CD8-positive, alpha-beta memory T cell (primary cell): ENCODE data around the gene GABBR2. TPM values are rescaled to one million over a fixed set of nuclear protein-coding genes. Genes with fewer than 3 reads are reported as not detected.

Experiments
- CTCF ChIA-PET: fragments of 350-600 bp; sonication (Branson Sonifier 250); formaldehyde crosslinking; loops from one replicate; lab custom pipeline; 2021; ENCODE audit warnings: antibody characterized with exemption; lab: Charles Lee
- POLR2A ChIA-PET: fragments of 350-600 bp; sonication (Branson Sonifier 250); formaldehyde crosslinking; loops from one replicate; lab custom pipeline; 2021; ENCODE audit warnings: antibody characterized with exemption; lab: Charles Lee
- DNase-seq, 5 donors: peaks; one replicate each; pipeline versions ENCODE4 v3.0.0 to v3.0.0-alpha.2; 2020 to 2022; ENCODE audit warnings: mixed read lengths in 1 of 5
- H3K27ac ChIP-seq: one replicate; pipeline ENCODE4 v1.7.0; 2013; ENCODE audit warnings: low read depth, mild to moderate bottlenecking, low read length, moderate library complexity
- H3K27me3 ChIP-seq: 2 replicates; pipeline ENCODE4 v1.7.0; 2013; ENCODE audit warnings: low read length, mild to moderate bottlenecking; ENCODE audit not compliant: insufficient read depth, poor library complexity, severe bottlenecking
- H3K36me3 ChIP-seq: 2 replicates; pipeline ENCODE4 v1.7.0; 2013; ENCODE audit warnings: mild to moderate bottlenecking, low read length, moderate library complexity; ENCODE audit not compliant: insufficient read depth
- H3K4me1 ChIP-seq: 2 replicates; pipeline ENCODE4 v1.7.0; 2013; ENCODE audit warnings: mild to moderate bottlenecking, low read length, moderate library complexity; ENCODE audit not compliant: insufficient read depth
- H3K4me3 ChIP-seq: 2 replicates; pipeline ENCODE4 v1.7.0; 2013; ENCODE audit warnings: mild to moderate bottlenecking, low read length
- H3K9me3 ChIP-seq: 2 replicates; pipeline ENCODE4 v1.7.0; 2013; ENCODE audit warnings: mild to moderate bottlenecking, low read length
- H3K27ac Mint-ChIP-seq, 8 donors: one replicate each; pipeline ENCODE4 v1.8.0; 2020 to 2021; ENCODE audit warnings: mixed read lengths in 8 of 8, mild to moderate bottlenecking in 6 of 8, inconsistent platforms in 3 of 8, moderate library complexity in 3 of 8
- H3K27me3 Mint-ChIP-seq, 2 donors: one replicate each; pipeline ENCODE4 v1.8.0; 2020 to 2021; ENCODE audit warnings: mixed read lengths in 2 of 2, mild to moderate bottlenecking in 1 of 2, moderate library complexity in 1 of 2
- H3K36me3 Mint-ChIP-seq, 3 donors: one replicate each; pipeline ENCODE4 v1.8.0; 2020 to 2021; ENCODE audit warnings: mixed read lengths in 3 of 3, inconsistent platforms in 1 of 3, mild to moderate bottlenecking in 1 of 3
- H3K4me1 Mint-ChIP-seq, 3 donors: one replicate each; pipeline ENCODE4 v1.8.0; 2020 to 2021; ENCODE audit warnings: mixed read lengths in 3 of 3, inconsistent platforms in 1 of 3, mild to moderate bottlenecking in 1 of 3
- H3K4me3 Mint-ChIP-seq, 7 donors: one replicate each; pipeline ENCODE4 v1.8.0; 2020 to 2021; ENCODE audit warnings: mixed read lengths in 7 of 7, mild to moderate bottlenecking in 6 of 7, moderate library complexity in 4 of 7, inconsistent platforms in 2 of 7
- H3K9me3 Mint-ChIP-seq, 5 donors: one replicate each; pipeline ENCODE4 v1.8.0; 2020 to 2022; ENCODE audit warnings: mixed read lengths in 5 of 5, mild to moderate bottlenecking in 3 of 5, moderate library complexity in 2 of 5, inconsistent platforms in 1 of 5
- polyA plus RNA-seq: library from polyadenylated mRNA; unstranded; fragments of 300-500 nt; fragmentation: Illumina TruSeq; gene quantifications from one replicate; pipeline ENCODE4 v1.2.3, GENCODE V29; 2021
- total RNA-seq, 2 experiments: library from RNA; stranded (reverse); gene quantifications; one replicate each; pipeline ENCODE4 v1.2.3, GENCODE V29; 2021

The GABBR2 gene
- total and polyA plus RNA-seq, 3 experiments from 2014 or later, result not detected

DNA sequence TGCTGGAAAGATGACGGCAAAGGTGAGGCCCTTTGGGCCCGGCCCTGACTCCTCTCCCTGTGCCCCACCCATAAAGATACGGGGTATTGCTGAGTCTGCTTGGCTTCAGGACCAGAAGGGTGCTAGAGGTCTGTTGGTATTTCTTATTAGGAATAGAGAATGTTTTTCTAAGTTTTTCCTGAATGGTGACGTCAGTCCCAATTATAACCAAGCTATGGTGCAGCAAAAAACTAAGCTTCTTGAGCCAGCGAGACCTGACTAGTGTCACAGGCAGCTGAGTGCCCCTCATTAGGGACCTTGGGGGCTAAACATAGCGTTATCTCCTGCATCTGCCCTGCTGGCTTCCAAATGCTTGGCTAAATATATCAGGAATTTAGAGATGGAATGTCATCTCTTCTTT is 302.3 kb downstream of the GABBR2 start:
- Histone ChIP-seq H3K4me3 (no peak overlapping the region), H3K36me3 (no peaks in the 10 kb centered on the region), H3K27me3 (no peaks in the 10 kb centered on the region), H3K9me3 (no peaks in the 10 kb centered on the region), H3K27ac (no peak overlapping the region), H3K4me1 (no peaks in the 10 kb centered on the region)
- peaks cover 0 to 2% (median 0%) of the 10 kb centered on the region in 5 donors for H3K9me3 Mint-ChIP-seq
- CTCF ChIA-PET, result no interaction called here
- no peaks in the 10 kb centered on the region for H3K4me1 Mint-ChIP-seq
- POLR2A ChIA-PET, result no interaction called here
- DNase-seq, result no peak
- H3K27me3 Mint-ChIP-seq, result peaks cover 19 to 49% of the 10 kb centered on the region in 2 donors
- no peak overlapping the region for H3K27ac Mint-ChIP-seq
- no peaks in the 10 kb centered on the region for H3K36me3 Mint-ChIP-seq
- H3K4me3 Mint-ChIP-seq, result no peak overlapping the region

DNA sequence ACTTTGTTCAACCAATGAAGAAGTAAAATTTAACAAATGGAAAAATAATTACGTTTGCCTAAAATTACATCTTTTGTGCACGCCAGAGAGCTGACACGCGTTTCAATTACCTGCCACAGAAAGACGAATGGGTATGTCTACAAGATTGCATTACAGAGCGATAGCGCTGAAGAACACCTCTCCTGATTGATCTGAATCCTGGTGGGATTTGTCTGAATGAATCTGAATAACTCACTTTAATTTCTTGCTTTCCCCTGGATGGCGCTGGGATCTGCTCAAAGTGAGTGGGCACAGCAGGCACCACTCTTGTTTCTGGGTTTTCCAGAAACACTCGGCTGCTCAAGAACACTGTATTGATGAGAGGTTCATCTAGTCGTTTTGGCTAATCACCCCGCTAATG is 304.5 kb downstream of the GABBR2 start:
- no peak overlapping the region for H3K27ac ChIP-seq
- no peak overlapping the region for H3K27ac Mint-ChIP-seq
- ChIA-PET CTCF (no interaction called here), POLR2A (no interaction called here)
- H3K4me3 ChIP-seq, result no peak overlapping the region
- no peak for DNase-seq
- no peaks in the 10 kb centered on the region for H3K9me3 ChIP-seq
- no peaks in the 10 kb centered on the region for H3K36me3 ChIP-seq
- H3K4me1 ChIP-seq, result no peaks in the 10 kb centered on the region
- no peaks in the 10 kb centered on the region for H3K36me3 Mint-ChIP-seq
- H3K4me3 Mint-ChIP-seq, result no peak overlapping the region
- peaks cover 19 to 49% of the 10 kb centered on the region in 2 donors for H3K27me3 Mint-ChIP-seq
- H3K27me3 ChIP-seq, result no peaks in the 10 kb centered on the region
- no peaks in the 10 kb centered on the region for H3K4me1 Mint-ChIP-seq
- peaks cover 0 to 2% (median 0%) of the 10 kb centered on the region in 5 donors for H3K9me3 Mint-ChIP-seq

- CTCF ChIA-PET, result interaction anchor here (0.6 kb wide), 1 partner anchor 88 kb away, joined by 3 read pairs; no protein-coding TSS in a partner anchor
Measured at GRCh38 chr9:98403715-98404114, 305.0 kb downstream of the GABBR2 start.

GRCh38 chr9:98402019-98402840 is 306.5 kb downstream of the GABBR2 start:
- no peak overlapping the region for H3K27ac Mint-ChIP-seq
- no peaks in the 10 kb centered on the region for H3K27me3 ChIP-seq
- H3K4me1 Mint-ChIP-seq, result no peaks in the 10 kb centered on the region
- peaks cover 10 to 51% of the 10 kb centered on the region in 2 donors for H3K27me3 Mint-ChIP-seq
- no peaks in the 10 kb centered on the region for H3K4me1 ChIP-seq
- H3K36me3 ChIP-seq, result no peaks in the 10 kb centered on the region
- H3K9me3 Mint-ChIP-seq, result no peaks in the 10 kb centered on the region
- H3K4me3 ChIP-seq, result no peak overlapping the region
- no peaks in the 10 kb centered on the region for H3K36me3 Mint-ChIP-seq
- ChIA-PET CTCF (no interaction called here), POLR2A (no interaction called here)
- H3K27ac ChIP-seq, result no peak overlapping the region
- no peaks in the 10 kb centered on the region for H3K9me3 ChIP-seq
- DNase-seq, result no peak
- no peak overlapping the region for H3K4me3 Mint-ChIP-seq

More at GRCh38 chr9:98403715-98404114, 305.0 kb downstream of the GABBR2 start:
- Histone ChIP-seq H3K4me3 (no peak overlapping the region), H3K27ac (no peak overlapping the region), H3K27me3 (no peaks in the 10 kb centered on the region), H3K36me3 (no peaks in the 10 kb centered on the region), H3K4me1 (no peaks in the 10 kb centered on the region), H3K9me3 (no peaks in the 10 kb centered on the region)
- H3K4me1 Mint-ChIP-seq, result no peaks in the 10 kb centered on the region
- H3K9me3 Mint-ChIP-seq, result no peaks in the 10 kb centered on the region
- H3K4me3 Mint-ChIP-seq, result no peak overlapping the region
- POLR2A ChIA-PET, result no interaction called here
- no peak overlapping the region for H3K27ac Mint-ChIP-seq
- no peaks in the 10 kb centered on the region for H3K36me3 Mint-ChIP-seq
- no peak for DNase-seq
- peaks cover 14 to 46% of the 10 kb centered on the region in 2 donors for H3K27me3 Mint-ChIP-seq

GRCh38 chr9:98401140-98402018 is 307.4 kb downstream of the GABBR2 start:
- Histone ChIP-seq H3K27ac (no peak overlapping the region), H3K27me3 (no peaks in the 10 kb centered on the region), H3K4me1 (no peaks in the 10 kb centered on the region), H3K4me3 (no peak overlapping the region), H3K9me3 (no peaks in the 10 kb centered on the region), H3K36me3 (no peaks in the 10 kb centered on the region)
- H3K27me3 Mint-ChIP-seq, result peaks cover 12 to 57% of the 10 kb centered on the region in 2 donors
- H3K4me1 Mint-ChIP-seq, result no peaks in the 10 kb centered on the region
- no peak for DNase-seq
- H3K27ac Mint-ChIP-seq, result no peak overlapping the region
- H3K36me3 Mint-ChIP-seq, result no peaks in the 10 kb centered on the region
- ChIA-PET POLR2A (no interaction called here), CTCF (no interaction called here)
- H3K4me3 Mint-ChIP-seq, result no peak overlapping the region
- H3K9me3 Mint-ChIP-seq, result no peaks in the 10 kb centered on the region

DNA sequence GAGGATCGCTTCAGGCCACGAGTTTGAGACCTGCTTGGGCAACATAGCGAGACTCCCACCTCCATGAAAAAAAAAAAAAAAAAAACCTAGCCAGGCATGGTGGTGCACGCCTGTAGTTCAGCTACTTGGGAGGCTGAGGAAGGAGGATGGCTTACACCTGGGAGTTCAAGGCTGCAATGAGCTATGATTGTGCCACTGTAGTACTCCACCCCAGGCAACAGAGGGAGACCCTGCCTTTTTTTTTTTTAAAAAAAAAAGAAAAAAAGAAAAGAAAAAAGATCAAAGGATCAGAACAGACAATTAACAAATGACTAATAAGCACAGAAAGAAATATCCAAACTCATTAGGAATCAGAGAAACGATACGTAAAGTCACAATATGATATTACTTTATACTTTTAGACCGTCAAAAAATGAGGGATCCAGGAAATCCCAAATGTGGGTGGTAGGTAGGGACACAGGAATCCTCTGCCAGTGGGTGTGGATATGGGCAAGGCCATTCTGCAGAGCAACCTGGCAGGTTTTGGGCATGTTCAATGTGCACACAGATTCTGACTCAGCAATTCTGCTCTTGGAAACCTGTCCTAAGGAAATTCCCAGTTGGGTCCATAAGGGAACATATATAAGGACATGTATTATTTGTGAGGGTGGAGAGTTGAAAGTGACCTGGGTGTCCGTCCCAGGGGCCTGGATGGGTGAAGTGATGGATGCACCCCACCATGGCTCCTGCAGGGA is 308.6 kb downstream of the GABBR2 start:
- Mint-ChIP-seq H3K27ac (no peak overlapping the region), H3K9me3 (peaks cover 0 to 2% (median 0%) of the 10 kb centered on the region in 5 donors), H3K27me3 (peaks cover 14 to 65% of the 10 kb centered on the region in 2 donors), H3K36me3 (no peaks in the 10 kb centered on the region), H3K4me3 (no peak overlapping the region), H3K4me1 (no peaks in the 10 kb centered on the region)
- no peaks in the 10 kb centered on the region for H3K9me3 ChIP-seq
- no peak overlapping the region for H3K27ac ChIP-seq
- no peaks in the 10 kb centered on the region for H3K4me1 ChIP-seq
- no peaks in the 10 kb centered on the region for H3K27me3 ChIP-seq
- H3K4me3 ChIP-seq, result no peak overlapping the region
- H3K36me3 ChIP-seq, result no peaks in the 10 kb centered on the region
- no peak for DNase-seq
- POLR2A ChIA-PET, result no interaction called here
- CTCF ChIA-PET, result no interaction called here

- peaks cover 6% of the 10 kb centered on the region for H3K4me1 ChIP-seq
- ChIA-PET POLR2A (no interaction called here), CTCF (no interaction called here)
- Mint-ChIP-seq H3K9me3 (peaks cover 0 to 6% (median 0%) of the 10 kb centered on the region in 5 donors), H3K4me1 (peaks cover 6 to 7% (median 7%) of the 10 kb centered on the region in 3 donors), H3K27me3 (peaks cover 15 to 49% of the 10 kb centered on the region in 2 donors), H3K27ac (no peak overlapping the region), H3K36me3 (peaks cover 0 to 4% (median 0%) of the 10 kb centered on the region in 3 donors), H3K4me3 (no peak overlapping the region)
- H3K27me3 ChIP-seq, result no peaks in the 10 kb centered on the region
- no peak for DNase-seq
- no peaks in the 10 kb centered on the region for H3K36me3 ChIP-seq
- no peaks in the 10 kb centered on the region for H3K9me3 ChIP-seq
- no peak overlapping the region for H3K27ac ChIP-seq
- no peak overlapping the region for H3K4me3 ChIP-seq
Measured at GRCh38 chr9:98396656-98397055, 312.1 kb downstream of the GABBR2 start.
